SU-DHL-6 (cell line): ENCODE results near the gene ANO10.

Experiments used
- H2AFZ ChIP-seq: fragments of 200-600 bp; sonication (generic); 2 replicates; pipeline ENCODE4 v1.6.1; 2014; ENCODE audit warnings: low read depth, mild to moderate bottlenecking, moderate library complexity, mixed read lengths, antibody characterized with exemption, low read length; ENCODE audit not compliant: severe bottlenecking
- H3F3A ChIP-seq: fragments of 200-600 bp; shearing (Covaris generic); 2 replicates; pipeline ENCODE4 v1.6.0; 2016; ENCODE audit warnings: antibody characterized with exemption, mild to moderate bottlenecking; ENCODE audit not compliant: insufficient read depth
- H3K27ac ChIP-seq: fragments of 200-600 bp; sonication (generic); 2 replicates; pipeline ENCODE4 v1.5.1; 2016; ENCODE audit warnings: low read depth, mild to moderate bottlenecking, low read length, moderate library complexity, mixed read lengths
- H3K27me3 ChIP-seq: fragments of 200-600 bp; sonication (generic), shearing (Covaris generic); 2 replicates; pipeline ENCODE4 v1.6.0; 2014; ENCODE audit warnings: mild to moderate bottlenecking, low read length
- H3K36me3 ChIP-seq: fragments of 200-600 bp; sonication (generic); 2 replicates; pipeline ENCODE4 v1.6.1; 2014; ENCODE audit warnings: mild to moderate bottlenecking, low read length, mixed read lengths
- H3K4me2 ChIP-seq: fragments of 300-600, 200-600 bp; shearing (Covaris generic), sonication (generic); 2 replicates; pipeline ENCODE4 v1.6.0; 2014; ENCODE audit warnings: low read length, low read depth, mild to moderate bottlenecking; ENCODE audit not compliant: poor library complexity, severe bottlenecking
- H3K4me3 ChIP-seq: fragments of 200-600 bp; sonication (generic); 2 replicates; pipeline ENCODE4 v1.5.1; 2014; ENCODE audit warnings: antibody characterized with exemption, low read length, mild to moderate bottlenecking, mixed read lengths; ENCODE audit not compliant: insufficient read depth, poor library complexity, severe bottlenecking
- H3K79me2 ChIP-seq: fragments of 200-600 bp; sonication (generic); 2 replicates; pipeline ENCODE4 v1.6.1; 2014; ENCODE audit warnings: mild to moderate bottlenecking, low read length, moderate library complexity; ENCODE audit not compliant: insufficient read depth
- H3K9ac ChIP-seq: fragments of 200-600 bp; sonication (generic); 2 replicates; pipeline ENCODE4 v1.7.0; 2014; ENCODE audit warnings: mild to moderate bottlenecking, low read length
- H3K9me2 ChIP-seq: fragments of 200-600 bp; sonication (generic); replicated peaks from 2 replicates; pipeline ENCODE4 v1.6.1; 2014; ENCODE audit warnings: low read length; ENCODE audit not compliant: insufficient read depth
- H3K9me3 ChIP-seq: fragments of 200-600 bp; sonication (generic); 2 replicates; pipeline ENCODE4 v1.6.1; 2014; ENCODE audit warnings: low read length, mixed read lengths; ENCODE audit not compliant: insufficient read depth
- H4K20me1 ChIP-seq: fragments of 200-600 bp; sonication (generic); 2 replicates; pipeline ENCODE4 v1.6.1; 2014; ENCODE audit warnings: low read depth, mild to moderate bottlenecking, antibody characterized with exemption, low read length, moderate library complexity, mixed read lengths
- CTCF ChIP-seq: fragments of 200-600 bp; sonication (generic); IDR thresholded peaks from one replicate; pipeline ENCODE4 v1.5.1; 2017; ENCODE audit warnings: antibody characterized with exemption, mild to moderate bottlenecking, low read length, moderate library complexity; ENCODE audit not compliant: insufficient read depth, poor library complexity, severe bottlenecking
- EZH2phosphoT487 ChIP-seq: fragments of 200-600 bp; sonication (generic), shearing (Covaris generic); conservative IDR thresholded peaks from 2 replicates; pipeline ENCODE4 v1.6.1; 2018; ENCODE audit warnings: mild to moderate bottlenecking, antibody characterized with exemption, low read length, moderate library complexity, mixed read lengths

The ANO10 gene

GRCh38 chr3:43320288-43320687 is 301.5 kb downstream of the ANO10 start:
- H3K9me3 ChIP-seq: no peaks in the 10 kb centered on the region
- no peaks in the 10 kb centered on the region for H3F3A ChIP-seq
- no peaks in the 10 kb centered on the region for H3K36me3 ChIP-seq
- H2AFZ ChIP-seq: no peak overlapping the region
- 0 out of 2 replicates have a peak, but pooled peaks cover 6% of the 10 kb centered on the region for H3K79me2 ChIP-seq
- no peak overlapping the region for H3K4me3 ChIP-seq
- no peaks in the 10 kb centered on the region for H3K9me2 ChIP-seq
- H3K27me3 ChIP-seq: no peaks in the 10 kb centered on the region
- no peak for TF ChIP-seq EZH2phosphoT487
- no peak for TF ChIP-seq CTCF
- H3K4me2 ChIP-seq: no peak overlapping the region
- H3K9ac ChIP-seq: no peak overlapping the region
- H4K20me1 ChIP-seq: no peaks in the 10 kb centered on the region
- H3K27ac ChIP-seq: no peak overlapping the region

- no peaks in the 10 kb centered on the region for H3K9me3 ChIP-seq
- H3K9ac ChIP-seq: no peak overlapping the region
- no peak overlapping the region for H3K4me3 ChIP-seq
- H3K4me2 ChIP-seq: no peak overlapping the region
- H3F3A ChIP-seq: no peaks in the 10 kb centered on the region
- H4K20me1 ChIP-seq: no peaks in the 10 kb centered on the region
- 0 out of 2 replicates have a peak, but pooled peaks cover 6% of the 10 kb centered on the region for H3K79me2 ChIP-seq
- no peaks in the 10 kb centered on the region for H3K36me3 ChIP-seq
- H3K9me2 ChIP-seq: no peaks in the 10 kb centered on the region
- no peak overlapping the region for H3K27ac ChIP-seq
- H3K27me3 ChIP-seq: no peaks in the 10 kb centered on the region
- TF ChIP-seq EZH2phosphoT487 (no peak), CTCF (no peak)
- H2AFZ ChIP-seq: no peak overlapping the region
Observed at GRCh38 chr3:43319794-43320193, 302.0 kb downstream of the ANO10 start.

- no peaks in the 10 kb centered on the region for H4K20me1 ChIP-seq
- H3K4me3 ChIP-seq: no peak overlapping the region
- 0 out of 2 replicates have a peak, but pooled peaks cover 6% of the 10 kb centered on the region for H3K79me2 ChIP-seq
- TF ChIP-seq EZH2phosphoT487 (no peak), CTCF (no peak)
- no peak overlapping the region for H3K27ac ChIP-seq
- H3K36me3 ChIP-seq: no peaks in the 10 kb centered on the region
- no peaks in the 10 kb centered on the region for H3F3A ChIP-seq
- no peak overlapping the region for H3K9ac ChIP-seq
- no peaks in the 10 kb centered on the region for H3K27me3 ChIP-seq
- no peak overlapping the region for H3K4me2 ChIP-seq
- no peak overlapping the region for H2AFZ ChIP-seq
- H3K9me2 ChIP-seq: no peaks in the 10 kb centered on the region
- no peaks in the 10 kb centered on the region for H3K9me3 ChIP-seq
Observed at GRCh38 chr3:43319376-43319775, 302.4 kb downstream of the ANO10 start.
